ENCODE results near the gene CREB3L2. TPM values are rescaled to one million over a fixed set of nuclear protein-coding genes. Genes with fewer than 3 reads are reported as not detected.

The CREB3L2 gene
- total RNA-seq, 1 experiment from 2014 or later, result 49.8 TPM

DNA sequence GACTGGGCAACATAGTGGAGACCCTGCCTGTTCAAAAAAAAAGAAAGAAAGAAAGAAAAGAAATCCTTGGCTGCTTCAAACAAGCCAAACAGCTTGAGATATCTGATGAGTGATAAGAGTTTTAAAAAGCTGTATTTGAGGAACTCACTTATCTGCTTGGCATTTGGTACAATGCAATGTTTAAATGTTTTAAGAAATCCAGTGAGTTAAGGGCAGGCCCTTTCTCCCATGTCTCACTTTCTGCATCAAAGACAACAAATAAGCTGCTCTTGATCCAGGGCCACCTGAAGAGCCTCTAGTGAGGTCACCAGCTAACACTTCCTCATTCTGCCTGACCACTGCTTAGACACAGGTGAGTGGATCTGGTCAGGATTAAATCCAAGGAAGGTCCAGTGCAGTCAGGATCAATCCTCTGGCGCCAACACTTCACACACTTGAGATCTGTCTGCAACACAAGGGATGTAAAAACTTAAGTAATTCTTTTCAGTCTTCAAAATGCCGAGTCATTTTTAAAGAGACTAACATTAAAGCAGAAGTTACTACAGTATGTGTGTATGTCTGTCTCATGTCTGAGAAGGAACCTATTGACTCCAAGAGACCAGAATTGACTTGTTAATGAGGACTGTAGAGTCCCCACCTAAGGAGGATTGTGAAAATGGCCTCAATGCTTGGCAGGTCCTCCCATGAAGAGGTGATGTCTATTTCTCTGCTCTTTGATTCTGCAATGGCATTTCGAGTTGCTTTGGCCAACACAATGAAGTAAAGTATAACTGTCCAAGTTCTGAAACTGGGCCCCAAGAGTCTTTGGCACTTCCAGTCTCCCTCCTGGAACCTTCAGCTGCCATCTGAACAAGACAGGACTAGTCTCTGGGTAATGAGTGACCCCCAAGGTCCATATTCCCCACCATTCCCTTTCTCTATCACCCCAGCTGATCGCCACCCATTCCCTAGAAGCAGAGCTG lies 43.1 kb downstream of the CREB3L2 start:
- intact Hi-C loops (cut with micrococcal nuclease), result no loop called here
- DNase-seq (ENCODE audit: low read depth, low spot score), result no peak
- no peak overlapping the region for H3K27ac ChIP-seq (ENCODE audit: low read depth, low read length)
- ChIA-PET RAD21 (ENCODE audit: low non-redundant PET in 1 of 2, low total read pairs in 2 of 2, uncharacterized antibody in 2 of 2, unreplicated experiment in 2 of 2) (no interaction called here), POLR2A (no interaction called here), CTCF (no interaction called here)
- peaks cover 3 to 21% of the 10 kb centered on the region in 2 experiments for H3K4me1 ChIP-seq (ENCODE audit: control insufficient read depth in 1 of 2, insufficient read depth in 2 of 2, low read length in 2 of 2)
- H3K79me2 ChIP-seq (ENCODE audit: insufficient read depth, low read length), result peaks cover 2% of the 10 kb centered on the region; the same call in 1 of the 2 replicates
- H3K9ac ChIP-seq (ENCODE audit: low read length), result no peak overlapping the region
- no peaks in the 10 kb centered on the region for H3K9me2 ChIP-seq (ENCODE audit: insufficient read depth)
- no peaks in the 10 kb centered on the region for H3K27me3 ChIP-seq (ENCODE audit: insufficient read depth, low read length)
- no peak overlapping the region for H3K4me2 ChIP-seq (ENCODE audit: low read length)
- ATAC-seq, result no peak
- H3K36me3 ChIP-seq (ENCODE audit: control insufficient read depth in 1 of 2, insufficient read depth in 2 of 2, low read length in 2 of 2), result no peaks in the 10 kb centered on the region
- no peaks in the 10 kb centered on the region for H4K20me1 ChIP-seq (ENCODE audit: insufficient read depth)
- H3K9me3 ChIP-seq (ENCODE audit: control insufficient read depth in 1 of 2, insufficient read depth in 1 of 2, low read depth in 1 of 2, low read length in 2 of 2), result no peaks in the 10 kb centered on the region
- no peak overlapping the region for H2AFZ ChIP-seq (ENCODE audit: low read depth, low read length, poor library complexity, severe bottlenecking)
- no peak overlapping the region for H3K4me3 ChIP-seq (replicated peaks in 1 of 2; ENCODE audit: low read depth in 1 of 2, low read length in 2 of 2)
- no TSS peak for BruUV-seq (replicated peaks)
- TF ChIP-seq CBX3 (IDR thresholded peaks at IDR 0.05; ENCODE audit: low read depth), result no peak
- TF ChIP-seq EZH2 (IDR thresholded peaks at IDR 0.05), result no peak
- TF ChIP-seq SIN3A (IDR thresholded peaks at IDR 0.05; ENCODE audit: low read depth), result no peak

DNA sequence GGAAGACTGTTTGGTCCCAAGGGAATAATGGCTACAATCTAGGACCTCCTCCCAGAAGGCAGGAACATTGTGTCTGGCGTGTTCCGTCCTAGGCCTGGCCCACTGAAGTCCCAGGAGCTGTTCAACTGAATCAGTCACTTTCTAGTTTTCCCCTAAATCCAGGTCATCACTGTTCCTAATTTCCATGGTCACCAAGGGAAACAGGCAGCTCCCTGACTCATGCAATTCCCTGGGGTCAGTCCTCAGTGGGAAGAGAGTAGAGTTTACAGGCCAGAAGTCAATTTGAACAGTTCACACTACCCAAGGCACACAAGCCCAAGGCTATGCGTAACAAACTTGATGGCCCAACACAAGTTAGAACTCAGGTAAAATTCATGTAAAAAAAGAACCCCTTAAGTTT lies 44.0 kb downstream of the CREB3L2 start:
- ChIA-PET CTCF (no interaction called here), POLR2A (no interaction called here), RAD21 (ENCODE audit: low non-redundant PET in 1 of 2, low total read pairs in 2 of 2, uncharacterized antibody in 2 of 2, unreplicated experiment in 2 of 2) (no interaction called here)
- no peaks in the 10 kb centered on the region for H4K20me1 ChIP-seq (ENCODE audit: insufficient read depth)
- no TSS peak for BruUV-seq (replicated peaks)
- H3K36me3 ChIP-seq (ENCODE audit: control insufficient read depth in 1 of 2, insufficient read depth in 2 of 2, low read length in 2 of 2), result no peaks in the 10 kb centered on the region
- no peaks in the 10 kb centered on the region for H3K79me2 ChIP-seq (ENCODE audit: insufficient read depth, low read length)
- H2AFZ ChIP-seq (ENCODE audit: low read depth, low read length, poor library complexity, severe bottlenecking), result no peak overlapping the region
- H3K27ac ChIP-seq (ENCODE audit: low read depth, low read length), result no peak overlapping the region
- H3K4me1 ChIP-seq (ENCODE audit: control insufficient read depth in 1 of 2, insufficient read depth in 2 of 2, low read length in 2 of 2), result peaks cover 11 to 29% of the 10 kb centered on the region in 2 experiments
- no peak overlapping the region for H3K9ac ChIP-seq (ENCODE audit: low read length)
- intact Hi-C loops (cut with micrococcal nuclease), result no loop called here
- no peak for DNase-seq (ENCODE audit: low read depth, low spot score)
- no peaks in the 10 kb centered on the region for H3K9me2 ChIP-seq (ENCODE audit: insufficient read depth)
- H3K4me3 ChIP-seq (replicated peaks in 1 of 2; ENCODE audit: low read depth in 1 of 2, low read length in 2 of 2), result no peak overlapping the region
- H3K27me3 ChIP-seq (ENCODE audit: insufficient read depth, low read length), result no peaks in the 10 kb centered on the region
- no peak overlapping the region for H3K4me2 ChIP-seq (ENCODE audit: low read length)
- ATAC-seq, result no peak
- TF ChIP-seq EZH2 (IDR thresholded peaks at IDR 0.05), result no peak
- no peak for TF ChIP-seq YY1 (IDR thresholded peaks at IDR 0.05; ENCODE audit: extremely low read depth, insufficient replicate concordance, low read depth, low read length)
- TF ChIP-seq EGR1 (IDR thresholded peaks at IDR 0.05; ENCODE audit: low read depth), result no peak
- no peak for TF ChIP-seq EZH2phosphoT487 (IDR thresholded peaks at IDR 0.05; ENCODE audit: borderline replicate concordance)
- TF ChIP-seq SIN3A (IDR thresholded peaks at IDR 0.05; ENCODE audit: low read depth), result no peak
- TF ChIP-seq POLR2AphosphoS5 (IDR thresholded peaks at IDR 0.05; ENCODE audit: low read depth, low read length), result no peak
- TF ChIP-seq, protein P1, sequence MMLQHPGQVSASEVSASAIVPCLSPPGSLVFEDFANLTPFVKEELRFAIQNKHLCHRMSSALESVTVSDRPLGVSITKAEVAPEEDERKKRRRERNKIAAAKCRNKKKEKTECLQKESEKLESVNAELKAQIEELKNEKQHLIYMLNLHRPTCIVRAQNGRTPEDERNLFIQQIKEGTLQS (IDR thresholded peaks at IDR 0.05), result no peak
- TF ChIP-seq JUND (IDR thresholded peaks at IDR 0.05), result no peak
- no peak for TF ChIP-seq ZNF274 (IDR thresholded peaks at IDR 0.05; ENCODE audit: low read depth, low read length)
- TF ChIP-seq ZFX (IDR thresholded peaks at IDR 0.05), result no peak
- TF ChIP-seq, protein P2, sequence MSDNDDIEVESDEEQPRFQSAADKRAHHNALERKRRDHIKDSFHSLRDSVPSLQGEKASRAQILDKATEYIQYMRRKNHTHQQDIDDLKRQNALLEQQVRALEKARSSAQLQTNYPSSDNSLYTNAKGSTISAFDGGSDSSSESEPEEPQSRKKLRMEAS (IDR thresholded peaks at IDR 0.05), result no peak
- TF ChIP-seq, protein P3, sequence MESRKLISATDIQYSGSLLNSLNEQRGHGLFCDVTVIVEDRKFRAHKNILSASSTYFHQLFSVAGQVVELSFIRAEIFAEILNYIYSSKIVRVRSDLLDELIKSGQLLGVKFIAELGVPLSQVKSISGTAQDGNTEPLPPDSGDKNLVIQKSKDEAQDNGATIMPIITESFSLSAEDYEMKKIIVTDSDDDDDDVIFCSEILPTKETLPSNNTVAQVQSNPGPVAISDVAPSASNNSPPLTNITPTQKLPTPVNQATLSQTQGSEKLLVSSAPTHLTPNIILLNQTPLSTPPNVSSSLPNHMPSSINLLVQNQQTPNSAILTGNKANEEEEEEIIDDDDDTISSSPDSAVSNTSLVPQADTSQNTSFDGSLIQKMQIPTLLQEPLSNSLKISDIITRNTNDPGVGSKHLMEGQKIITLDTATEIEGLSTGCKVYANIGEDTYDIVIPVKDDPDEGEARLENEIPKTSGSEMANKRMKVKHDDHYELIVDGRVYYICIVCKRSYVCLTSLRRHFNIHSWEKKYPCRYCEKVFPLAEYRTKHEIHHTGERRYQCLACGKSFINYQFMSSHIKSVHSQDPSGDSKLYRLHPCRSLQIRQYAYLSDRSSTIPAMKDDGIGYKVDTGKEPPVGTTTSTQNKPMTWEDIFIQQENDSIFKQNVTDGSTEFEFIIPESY (IDR thresholded peaks at IDR 0.05; ENCODE audit: extremely low read depth, insufficient replicate concordance, low read length), result no peak
- TF ChIP-seq CBX3 (IDR thresholded peaks at IDR 0.05; ENCODE audit: low read depth), result no peak
- TF ChIP-seq RAD21 (IDR thresholded peaks at IDR 0.05; ENCODE audit: low read depth), result no peak
- no peak for TF ChIP-seq SRF (IDR thresholded peaks at IDR 0.05; ENCODE audit: low read depth)
- TF ChIP-seq TCF7L2 (IDR thresholded peaks at IDR 0.05; ENCODE audit: borderline replicate concordance, extremely low read depth, insufficient read depth, insufficient read length), result no peak
- no peaks in the 10 kb centered on the region for H3K9me3 ChIP-seq (ENCODE audit: control insufficient read depth in 1 of 2, insufficient read depth in 1 of 2, low read depth in 1 of 2, low read length in 2 of 2)

All from HCT116 (cell line).